LoVo (cell line): Measurements from ENCODE around the gene PPP1R26.

ENCODE experiments used
- DNase-seq: peaks from one replicate; pipeline ENCODE4 v3.0.0-alpha.2; 2016; ENCODE audit warnings: low spot score

The PPP1R26 gene

GRCh38 chr9:135488013-135488330 lies 8.4 kb downstream of the PPP1R26 start:
- no peak for DNase-seq

GRCh38 chr9:135488527-135488926 lies 8.9 kb downstream of the PPP1R26 start:
- no peak for DNase-seq

GRCh38 chr9:135489188-135489906 lies 9.8 kb downstream of the PPP1R26 start:
- DNase-seq: no peak

GRCh38 chr9:135490166-135490870 lies 10.7 kb downstream of the PPP1R26 start:
- DNase-seq: no peak

GRCh38 chr9:135490980-135491464 lies 11.4 kb downstream of the PPP1R26 start:
- no peak for DNase-seq

GRCh38 chr9:135491764-135492163 lies 12.2 kb downstream of the PPP1R26 start:
- DNase-seq: no peak

GRCh38 chr9:135492886-135493669 lies 13.5 kb downstream of the PPP1R26 start:
- DNase-seq: no peak

GRCh38 chr9:135494791-135495559 lies 15.4 kb downstream of the PPP1R26 start:
- no peak for DNase-seq

- no peak for DNase-seq
These were observed 19.0 kb downstream of the PPP1R26 start for GRCh38 chr9:135498381-135499126.

- DNase-seq: peak; percentile 89
These were observed 19.9 kb downstream of the PPP1R26 start for GRCh38 chr9:135499326-135500070.

- peak; percentile 24 for DNase-seq
These were observed 20.5 kb downstream of the PPP1R26 start for GRCh38 chr9:135500071-135500524.

GRCh38 chr9:135500525-135501260 lies 21.1 kb downstream of the PPP1R26 start, which contains the start of gene MRPS2:
Gene MRPS2, plus strand, starts transcription at chr9:135500682. Its CDS starts 29 bp downstream, at chr9:135500711.
- peak; percentile 90 for DNase-seq

- peak; percentile 62 for DNase-seq
These were observed 21.9 kb downstream of the PPP1R26 start for GRCh38 chr9:135501261-135502167.

- no peak for DNase-seq
These were observed 22.7 kb downstream of the PPP1R26 start for GRCh38 chr9:135502168-135502872.

- DNase-seq: no peak
These were observed 23.3 kb downstream of the PPP1R26 start for GRCh38 chr9:135502873-135503321.

- DNase-seq: no peak
These were observed 24.0 kb downstream of the PPP1R26 start for GRCh38 chr9:135503371-135504261.
